22Rv1 (cell line): ENCODE measurements around the gene MBD6.
A peak's percentile ranks its signal among the peaks of the same experiment; 100 is the strongest.
"Not testable (repeated sequence)": the region's sequence is repeated elsewhere in the genome, so short reads cannot be mapped to it uniquely, and the experiment has no call there.

Source experiments
- H3K27ac ChIP-seq: fragments of 450-650 bp; 2 replicates; pipeline ENCODE4 v1.5.1; 2017
- CTCF ChIP-seq: fragments of 450-650 bp; IDR thresholded peaks from 2 replicates; pipeline ENCODE4 v1.5.1; 2017; ENCODE audit warnings: mild to moderate bottlenecking
- ZFX ChIP-seq: fragments of 450-650 bp; IDR thresholded peaks from 2 replicates; pipeline ENCODE4 v1.6.1; 2017; ENCODE audit warnings: antibody characterized with exemption, borderline replicate concordance

Gene MBD6

GRCh38 chr12:57491393-57492280 lies 31.0 kb upstream of the MBD6 start:
- H3K27ac ChIP-seq = no peak overlapping the region
- TF ChIP-seq ZFX = no peak
- TF ChIP-seq CTCF = peak; percentile 22; the same call in 1 of the 2 replicates

DNA sequence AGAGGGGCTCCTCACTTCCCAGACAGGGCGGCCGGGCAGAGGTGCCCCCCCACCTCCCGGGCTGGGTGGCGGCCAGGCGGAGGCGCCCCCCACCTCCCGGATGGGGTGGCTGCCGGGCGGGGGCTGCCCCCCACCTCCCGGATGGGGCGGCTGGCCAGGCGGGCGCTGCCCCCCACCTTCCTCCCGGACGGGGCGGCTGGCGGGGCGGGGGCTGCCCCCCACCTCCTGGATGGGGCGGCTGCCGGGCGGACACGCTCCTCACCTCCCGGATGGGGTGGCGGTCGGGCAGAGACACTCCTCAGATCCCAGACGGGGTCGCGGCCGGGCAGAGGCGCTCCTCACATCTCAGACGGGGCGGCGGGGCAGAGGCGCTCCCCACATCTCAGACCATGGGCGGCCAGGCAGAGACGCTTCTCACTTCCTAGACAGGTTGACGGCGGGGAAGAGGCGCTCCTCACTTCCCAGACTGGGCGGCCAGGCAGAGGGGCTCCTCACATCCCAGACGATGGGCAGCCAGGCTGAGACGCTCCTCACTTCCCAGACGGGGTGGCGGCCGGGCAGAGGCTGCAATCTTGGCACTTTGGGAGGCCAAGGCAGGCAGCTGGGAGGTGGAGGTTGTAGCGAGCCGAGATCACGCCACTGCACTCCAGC lies 27.4 kb upstream of the MBD6 start:
- not testable (repeated sequence) for H3K27ac ChIP-seq

GRCh38 chr12:57496822-57497221 lies 25.8 kb upstream of the MBD6 start:
- TF ChIP-seq ZFX (no peak), CTCF (no peak)
- H3K27ac ChIP-seq = no peak overlapping the region

GRCh38 chr12:57497223-57498131 lies 25.1 kb upstream of the MBD6 start:
- no peak for TF ChIP-seq CTCF
- TF ChIP-seq ZFX = no peak
- no peak overlapping the region for H3K27ac ChIP-seq

- no peak overlapping the region for H3K27ac ChIP-seq
- no peak for TF ChIP-seq ZFX
- 0 out of 2 replicates have a peak, but pooled peaks have one; percentile 6 for TF ChIP-seq CTCF
Measured at GRCh38 chr12:57498132-57498502, 24.5 kb upstream of the MBD6 start.

- H3K27ac ChIP-seq = no peak overlapping the region
- no peak for TF ChIP-seq ZFX
- no peak for TF ChIP-seq CTCF
Measured at GRCh38 chr12:57498571-57498970, 24.1 kb upstream of the MBD6 start.

DNA sequence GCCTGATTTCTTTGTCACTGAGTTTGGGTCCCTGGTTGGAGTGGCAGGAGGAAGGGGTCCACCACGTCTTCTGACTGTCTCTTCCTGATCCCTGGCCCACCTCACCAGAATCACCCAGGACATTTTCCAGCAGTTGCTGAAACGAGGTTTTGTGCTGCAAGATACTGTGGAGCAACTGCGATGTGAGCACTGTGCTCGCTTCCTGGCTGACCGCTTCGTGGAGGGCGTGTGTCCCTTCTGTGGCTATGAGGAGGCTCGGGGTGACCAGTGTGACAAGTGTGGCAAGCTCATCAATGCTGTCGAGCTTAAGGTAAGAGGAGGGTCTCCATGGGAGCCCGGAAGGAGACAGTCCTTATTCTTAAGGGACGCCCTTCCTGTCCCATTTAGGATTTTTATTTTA lies 22.4 kb upstream of the MBD6 start:
- no peak for TF ChIP-seq ZFX
- no peak for TF ChIP-seq CTCF
- no peak overlapping the region for H3K27ac ChIP-seq

DNA sequence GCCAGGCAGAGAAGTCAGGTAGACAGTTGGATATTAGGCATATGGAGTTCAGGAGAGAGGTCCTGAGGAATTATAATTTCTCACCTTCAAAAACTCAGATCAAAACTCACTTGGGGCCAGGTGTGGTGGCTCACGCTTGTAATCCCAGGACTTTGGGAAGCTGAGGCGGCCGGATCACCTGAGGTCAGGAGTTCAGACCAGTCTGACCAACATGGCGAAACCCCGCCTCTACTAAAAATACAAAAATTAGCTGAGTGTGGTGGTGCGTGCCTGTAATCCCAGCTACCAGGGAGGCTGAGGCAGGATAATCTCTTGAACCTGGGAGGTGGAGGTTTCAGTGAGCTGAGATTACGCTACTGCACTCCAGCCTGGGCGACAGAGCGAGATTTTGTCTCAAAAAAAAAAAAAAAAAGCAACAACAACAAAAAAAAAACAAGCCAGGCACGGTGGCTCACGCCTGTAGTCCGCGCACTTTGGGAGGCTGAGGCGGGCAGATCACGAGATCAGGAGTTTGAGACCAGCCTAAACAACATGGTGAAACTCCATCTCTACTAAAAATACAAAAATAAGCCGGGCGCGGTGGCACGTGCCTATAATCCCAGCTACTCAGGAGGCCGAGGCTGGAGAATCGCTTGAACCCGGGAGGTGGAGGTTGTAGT lies 20.2 kb upstream of the MBD6 start:
- not testable (repeated sequence) for H3K27ac ChIP-seq

GRCh38 chr12:57506541-57506940 lies 16.1 kb upstream of the MBD6 start:
- H3K27ac ChIP-seq = not testable (repeated sequence)

DNA sequence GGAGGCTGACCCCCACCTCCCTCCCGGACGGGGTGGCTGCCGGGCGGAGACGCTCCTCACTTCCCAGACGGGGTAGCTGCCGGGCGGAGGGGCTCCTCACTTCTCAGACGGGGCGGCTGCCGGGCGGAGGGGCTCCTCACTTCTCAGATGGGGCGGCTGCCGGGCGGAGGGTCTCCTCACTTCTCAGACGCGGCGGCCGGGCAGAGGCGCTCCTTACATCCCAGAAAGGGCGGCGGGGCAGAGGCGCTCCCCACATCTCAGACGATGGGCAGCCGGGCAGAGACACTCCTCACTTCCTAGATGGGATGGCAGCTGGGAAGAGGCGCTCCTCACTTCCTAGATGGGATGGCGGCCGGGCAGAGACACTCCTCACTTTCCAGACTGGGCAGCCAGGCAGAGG lies 14.8 kb upstream of the MBD6 start:
- not testable (repeated sequence) for H3K27ac ChIP-seq
